Cerebellar nuclear complex (tissue), 1 donor: ENCODE measurements around the gene STARD7.
"Not testable (repeated sequence)": the region's sequence is repeated elsewhere in the genome, so short reads cannot be mapped to it uniquely, and the experiment has no call there.

Experiments used
- DNase-seq, 2 experiments: peaks; one replicate each; lab custom pipeline; 2025; lab: John Stamatoyannopoulos, UW

The STARD7 gene

GRCh38 chr2:96233880-96234316 is 25.3 kb upstream of the STARD7 start:
- no peak for DNase-seq

GRCh38 chr2:96233436-96233835 is 24.8 kb upstream of the STARD7 start:
- no peak for DNase-seq

GRCh38 chr2:96231316-96231715 is 22.7 kb upstream of the STARD7 start:
- no peak for DNase-seq

- DNase-seq, result no peak
These were observed 16.4 kb upstream of the STARD7 start for GRCh38 chr2:96225016-96225533.

GRCh38 chr2:96221106-96221505 is 12.5 kb upstream of the STARD7 start:
- DNase-seq, result not testable (repeated sequence)

GRCh38 chr2:96219959-96220358 is 11.3 kb upstream of the STARD7 start:
- DNase-seq, result not testable (repeated sequence)

GRCh38 chr2:96218508-96219131 is 10.0 kb upstream of the STARD7 start:
- DNase-seq, result no peak

GRCh38 chr2:96214554-96214953 is 5.9 kb upstream of the STARD7 start:
- no peak for DNase-seq

- no peak for DNase-seq
These were observed 4.8 kb upstream of the STARD7 start for GRCh38 chr2:96213379-96213778.

- DNase-seq, result no peak
These were observed 3.7 kb upstream of the STARD7 start for GRCh38 chr2:96212339-96212738.

GRCh38 chr2:96209729-96210085 is 1.1 kb upstream of the STARD7 start:
- DNase-seq, result no peak

GRCh38 chr2:96209011-96209728 is 543 bp upstream of the STARD7 start:
- no peak for DNase-seq

GRCh38 chr2:96207774-96208142 is 869 bp downstream of the STARD7 start:
- no peak for DNase-seq

GRCh38 chr2:96207073-96207773 is 1.4 kb downstream of the STARD7 start:
- no peak for DNase-seq

- DNase-seq, result no peak
These were observed 2.7 kb downstream of the STARD7 start for GRCh38 chr2:96205888-96206287.

- no peak for DNase-seq
These were observed 3.6 kb downstream of the STARD7 start for GRCh38 chr2:96204836-96205624.

GRCh38 chr2:96203130-96204028 is 5.2 kb downstream of the STARD7 start:
- DNase-seq, result no peak

- DNase-seq, result no peak
These were observed 6.3 kb downstream of the STARD7 start for GRCh38 chr2:96202152-96202854.

- no peak for DNase-seq
These were observed 7.3 kb downstream of the STARD7 start for GRCh38 chr2:96201338-96201737.

GRCh38 chr2:96198921-96199320 is 9.7 kb downstream of the STARD7 start:
- DNase-seq, result no peak
